ENCODE measurements around the gene HBM. TPM values are rescaled to one million over a fixed set of nuclear protein-coding genes. Genes with fewer than 3 reads are reported as not detected.
"Not testable (repeated sequence)": the region's sequence is repeated elsewhere in the genome, so short reads cannot be mapped to it uniquely, and the experiment has no call there.

HBM gene
- total RNA-seq, 1 experiment from 2014 or later, result not detected

DNA sequence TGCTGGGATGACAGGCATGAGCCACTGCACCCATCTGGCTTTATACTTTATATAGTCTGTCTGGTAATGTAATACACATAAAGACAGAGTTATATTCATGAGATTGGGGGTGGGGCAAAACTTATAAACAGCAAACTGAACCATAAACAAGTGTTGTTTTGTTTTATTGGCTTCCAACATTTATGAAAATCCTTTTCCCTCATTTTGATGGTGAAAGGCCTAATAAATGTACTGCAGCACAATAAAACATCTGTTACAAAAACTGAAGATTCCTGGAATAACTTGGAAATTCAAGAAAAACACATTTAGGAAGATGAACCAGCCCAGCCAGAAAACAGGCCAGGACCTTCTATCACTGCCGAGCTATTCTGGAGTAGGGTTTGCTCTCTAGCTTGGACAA, 43.4 kb upstream of the HBM start:
- H3K4me3 ChIP-seq (ENCODE audit: low read length), result no peak overlapping the region
- H3K4me1 ChIP-seq (ENCODE audit: low read length), result no peaks in the 10 kb centered on the region
- no peak overlapping the region for H2AFZ ChIP-seq (ENCODE audit: low read length)
- H3K9ac ChIP-seq (ENCODE audit: low read length), result no peak overlapping the region
- no peaks in the 10 kb centered on the region for H3K9me3 ChIP-seq (ENCODE audit: low read length)
- DNase-seq, result no peak
- H3K27me3 ChIP-seq (ENCODE audit: low read length), result no peaks in the 10 kb centered on the region
- no peak overlapping the region for H3K4me2 ChIP-seq (ENCODE audit: low read depth, low read length, poor library complexity, severe bottlenecking)
- no peaks in the 10 kb centered on the region for H4K20me1 ChIP-seq (ENCODE audit: insufficient read depth, low read depth, low read length)
- peaks cover 21% of the 10 kb centered on the region for H3K79me2 ChIP-seq (ENCODE audit: low read length)
- H3K36me3 ChIP-seq (ENCODE audit: insufficient read depth, low read length), result peaks cover 3% of the 10 kb centered on the region; the same call in 1 of the 2 replicates
- no peaks in the 10 kb centered on the region for H3K9me2 ChIP-seq (replicated peaks; ENCODE audit: insufficient read depth, low read length)
- no peak overlapping the region for H3K27ac ChIP-seq (ENCODE audit: low read length)

- not testable (repeated sequence) for H3K9ac ChIP-seq (ENCODE audit: low read length); H3K4me3 ChIP-seq (ENCODE audit: low read length); DNase-seq; H3K9me2 ChIP-seq (replicated peaks; ENCODE audit: insufficient read depth, low read length); H3K36me3 ChIP-seq (ENCODE audit: insufficient read depth, low read length); H3K4me2 ChIP-seq (ENCODE audit: low read depth, low read length, poor library complexity, severe bottlenecking); H2AFZ ChIP-seq (ENCODE audit: low read length); H3K27ac ChIP-seq (ENCODE audit: low read length); H3K9me3 ChIP-seq (ENCODE audit: low read length); H3K27me3 ChIP-seq (ENCODE audit: low read length); H4K20me1 ChIP-seq (ENCODE audit: insufficient read depth, low read depth, low read length); H3K4me1 ChIP-seq (ENCODE audit: low read length)
- H3K79me2 ChIP-seq (ENCODE audit: low read length), result peaks cover 28% of the 10 kb centered on the region
These were observed 42.0 kb upstream of the HBM start for GRCh38 chr16:123558-124350.

DNA sequence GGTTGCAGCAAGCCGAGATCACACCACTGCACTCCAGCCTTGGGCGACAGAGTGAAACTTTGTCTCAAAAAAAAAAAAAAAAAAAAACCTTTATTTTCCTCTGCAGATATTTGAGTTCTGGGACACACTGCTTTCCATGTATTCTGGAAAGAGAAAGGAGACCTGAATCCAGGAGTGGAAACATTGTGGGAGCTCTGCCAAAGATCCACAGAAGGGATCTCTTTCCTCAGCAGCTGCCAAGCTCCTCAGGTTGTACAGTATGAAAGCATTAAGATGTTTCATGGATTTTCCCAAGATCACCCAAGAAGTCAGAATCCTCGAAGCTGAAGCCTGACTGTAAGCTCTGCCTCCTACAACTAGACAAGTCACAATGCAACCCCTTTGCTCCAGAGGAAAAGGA, 40.8 kb upstream of the HBM start:
- Histone ChIP-seq H2AFZ (ENCODE audit: low read length) (no peak overlapping the region), H3K9ac (ENCODE audit: low read length) (no peak overlapping the region), H3K27me3 (ENCODE audit: low read length) (no peaks in the 10 kb centered on the region), H4K20me1 (ENCODE audit: insufficient read depth, low read depth, low read length) (no peaks in the 10 kb centered on the region), H3K27ac (ENCODE audit: low read length) (no peak overlapping the region), H3K79me2 (ENCODE audit: low read length) (peaks cover 40% of the 10 kb centered on the region), H3K9me2 (replicated peaks; ENCODE audit: insufficient read depth, low read length) (no peaks in the 10 kb centered on the region), H3K9me3 (ENCODE audit: low read length) (no peaks in the 10 kb centered on the region), H3K4me2 (ENCODE audit: low read depth, low read length, poor library complexity, severe bottlenecking) (no peak overlapping the region), H3K4me3 (ENCODE audit: low read length) (no peak overlapping the region), H3K36me3 (ENCODE audit: insufficient read depth, low read length) (no peaks in the 10 kb centered on the region), H3K4me1 (ENCODE audit: low read length) (no peaks in the 10 kb centered on the region)
- DNase-seq, result no peak

GRCh38 chr16:129075-129474, 36.7 kb upstream of the HBM start:
- no peaks in the 10 kb centered on the region for H3K36me3 ChIP-seq (ENCODE audit: insufficient read depth, low read length)
- no peak overlapping the region for H3K4me2 ChIP-seq (ENCODE audit: low read depth, low read length, poor library complexity, severe bottlenecking)
- H3K4me1 ChIP-seq (ENCODE audit: low read length), result no peaks in the 10 kb centered on the region
- no peak overlapping the region for H3K9ac ChIP-seq (ENCODE audit: low read length)
- no peak overlapping the region for H2AFZ ChIP-seq (ENCODE audit: low read length)
- H3K4me3 ChIP-seq (ENCODE audit: low read length), result no peak overlapping the region
- no peak for DNase-seq
- H3K27me3 ChIP-seq (ENCODE audit: low read length), result no peaks in the 10 kb centered on the region
- H4K20me1 ChIP-seq (ENCODE audit: insufficient read depth, low read depth, low read length), result no peaks in the 10 kb centered on the region
- no peaks in the 10 kb centered on the region for H3K9me3 ChIP-seq (ENCODE audit: low read length)
- H3K9me2 ChIP-seq (replicated peaks; ENCODE audit: insufficient read depth, low read length), result no peaks in the 10 kb centered on the region
- peaks cover 66% of the 10 kb centered on the region for H3K79me2 ChIP-seq (ENCODE audit: low read length)
- no peak overlapping the region for H3K27ac ChIP-seq (ENCODE audit: low read length)

DNA sequence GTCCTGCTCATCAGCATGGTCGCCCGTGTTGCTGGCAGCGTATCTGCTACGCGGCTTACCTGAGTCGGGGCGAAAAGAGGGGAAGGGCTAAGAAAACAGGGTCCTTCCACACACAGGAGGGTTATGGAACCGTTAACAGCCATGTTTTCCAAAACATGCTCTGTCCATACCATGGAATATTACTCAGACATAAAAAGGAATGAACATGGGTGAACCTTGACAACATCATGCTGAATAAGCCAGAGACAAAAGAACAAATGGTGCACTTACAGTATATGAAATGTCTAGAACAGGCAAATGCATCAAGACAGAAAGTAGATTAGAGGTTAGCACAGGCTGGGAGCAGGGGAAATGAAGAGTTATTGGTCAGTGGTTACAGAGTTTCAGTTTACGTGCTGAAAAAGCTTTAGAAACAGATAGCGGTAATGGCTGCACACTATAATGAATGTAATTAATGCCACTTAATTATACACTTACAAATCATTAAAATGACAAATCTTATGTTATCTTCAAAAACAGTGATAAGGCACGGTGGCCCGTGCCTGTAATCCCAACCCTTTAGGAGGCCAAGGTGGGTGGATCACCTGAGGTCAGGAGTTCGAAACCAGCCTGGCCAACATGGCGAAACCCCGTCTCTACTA, 35.1 kb upstream of the HBM start:
- Histone ChIP-seq H3K27me3 (ENCODE audit: low read length) (no peaks in the 10 kb centered on the region), H3K9me3 (ENCODE audit: low read length) (no peaks in the 10 kb centered on the region), H2AFZ (ENCODE audit: low read length) (no peak overlapping the region), H3K4me2 (ENCODE audit: low read depth, low read length, poor library complexity, severe bottlenecking) (no peak overlapping the region), H3K36me3 (ENCODE audit: insufficient read depth, low read length) (no peaks in the 10 kb centered on the region), H3K9ac (ENCODE audit: low read length) (no peak overlapping the region), H3K79me2 (ENCODE audit: low read length) (peaks cover 71% of the 10 kb centered on the region), H3K9me2 (replicated peaks; ENCODE audit: insufficient read depth, low read length) (no peaks in the 10 kb centered on the region), H3K4me3 (ENCODE audit: low read length) (no peak overlapping the region), H3K4me1 (ENCODE audit: low read length) (no peaks in the 10 kb centered on the region), H4K20me1 (ENCODE audit: insufficient read depth, low read depth, low read length) (no peaks in the 10 kb centered on the region), H3K27ac (ENCODE audit: low read length) (no peak overlapping the region)
- DNase-seq, result no peak

DNA sequence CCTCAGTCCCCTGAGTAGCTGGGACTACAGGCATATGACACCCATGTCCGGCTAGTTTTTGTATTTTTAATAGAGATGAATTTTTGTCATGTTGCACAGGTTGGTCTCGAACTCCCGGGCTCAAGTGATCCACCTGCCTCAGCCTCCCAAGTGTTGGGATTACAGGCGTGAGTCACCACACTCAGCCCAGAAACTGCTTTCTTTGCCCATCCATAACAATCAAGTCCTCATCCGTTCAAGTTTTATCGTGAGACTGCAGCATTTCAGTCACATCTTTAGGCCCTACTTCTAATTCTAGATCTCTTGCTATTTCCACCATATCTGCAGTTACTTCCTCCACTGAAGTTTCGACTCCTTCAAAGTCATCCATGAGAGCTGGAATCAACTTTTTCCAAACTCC, 33.7 kb upstream of the HBM start:
- H3K4me1 ChIP-seq (ENCODE audit: low read length), result peaks cover 5% of the 10 kb centered on the region
- H2AFZ ChIP-seq (ENCODE audit: low read length), result no peak overlapping the region
- no peak for DNase-seq
- H3K79me2 ChIP-seq (ENCODE audit: low read length), result peaks cover 82% of the 10 kb centered on the region
- no peak overlapping the region for H3K4me2 ChIP-seq (ENCODE audit: low read depth, low read length, poor library complexity, severe bottlenecking)
- H3K9ac ChIP-seq (ENCODE audit: low read length), result no peak overlapping the region
- no peaks in the 10 kb centered on the region for H4K20me1 ChIP-seq (ENCODE audit: insufficient read depth, low read depth, low read length)
- no peaks in the 10 kb centered on the region for H3K27me3 ChIP-seq (ENCODE audit: low read length)
- no peaks in the 10 kb centered on the region for H3K9me2 ChIP-seq (replicated peaks; ENCODE audit: insufficient read depth, low read length)
- no peak overlapping the region for H3K4me3 ChIP-seq (ENCODE audit: low read length)
- H3K27ac ChIP-seq (ENCODE audit: low read length), result no peak overlapping the region
- H3K36me3 ChIP-seq (ENCODE audit: insufficient read depth, low read length), result no peaks in the 10 kb centered on the region
- no peaks in the 10 kb centered on the region for H3K9me3 ChIP-seq (ENCODE audit: low read length)

GRCh38 chr16:133716-134115, 32.1 kb upstream of the HBM start:
- Histone ChIP-seq H3K79me2 (ENCODE audit: low read length) (peaks cover 85% of the 10 kb centered on the region), H3K27ac (ENCODE audit: low read length) (no peak overlapping the region), H3K27me3 (ENCODE audit: low read length) (no peaks in the 10 kb centered on the region), H3K9me3 (ENCODE audit: low read length) (no peaks in the 10 kb centered on the region), H3K9ac (ENCODE audit: low read length) (no peak overlapping the region), H4K20me1 (ENCODE audit: insufficient read depth, low read depth, low read length) (no peaks in the 10 kb centered on the region), H2AFZ (ENCODE audit: low read length) (no peak overlapping the region), H3K4me2 (ENCODE audit: low read depth, low read length, poor library complexity, severe bottlenecking) (no peak overlapping the region), H3K4me1 (ENCODE audit: low read length) (peaks cover 11% of the 10 kb centered on the region), H3K4me3 (ENCODE audit: low read length) (no peak overlapping the region), H3K9me2 (replicated peaks; ENCODE audit: insufficient read depth, low read length) (no peaks in the 10 kb centered on the region), H3K36me3 (ENCODE audit: insufficient read depth, low read length) (no peaks in the 10 kb centered on the region)
- DNase-seq, result no peak

DNA sequence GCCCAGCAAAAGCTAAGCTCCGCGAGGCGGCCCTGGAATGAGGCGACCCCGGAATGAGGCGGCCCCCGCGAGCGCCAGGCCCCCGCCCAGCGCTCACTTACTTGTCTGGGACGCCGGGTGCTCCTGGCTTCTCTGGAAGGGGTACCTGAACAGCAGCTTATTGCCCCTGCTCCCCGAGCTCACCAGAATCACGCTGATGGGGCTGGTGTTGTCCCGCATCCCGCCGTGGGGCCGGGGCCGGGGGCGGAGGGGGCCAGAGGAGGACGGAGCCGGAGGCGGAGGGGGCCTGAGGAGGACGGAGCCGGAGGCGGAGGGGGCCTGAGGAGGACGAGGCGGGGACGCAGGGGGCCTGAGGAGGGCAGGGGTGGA, 27.7 kb upstream of the HBM start:
- H3K27ac ChIP-seq (ENCODE audit: low read length), result peak overlapping the region; percentile 60
- no peaks in the 10 kb centered on the region for H3K9me3 ChIP-seq (ENCODE audit: low read length)
- no peaks in the 10 kb centered on the region for H4K20me1 ChIP-seq (ENCODE audit: insufficient read depth, low read depth, low read length)
- H3K4me3 ChIP-seq (ENCODE audit: low read length), result peak overlapping the region; percentile 96
- H3K36me3 ChIP-seq (ENCODE audit: insufficient read depth, low read length), result no peaks in the 10 kb centered on the region
- peak overlapping the region; percentile 99 for H3K9ac ChIP-seq (ENCODE audit: low read length)
- no peaks in the 10 kb centered on the region for H3K27me3 ChIP-seq (ENCODE audit: low read length)
- peak overlapping the region; percentile 36; the same call in 1 of the 2 replicates for H2AFZ ChIP-seq (ENCODE audit: low read length)
- peaks cover 16% of the 10 kb centered on the region for H3K4me1 ChIP-seq (ENCODE audit: low read length)
- H3K4me2 ChIP-seq (ENCODE audit: low read depth, low read length, poor library complexity, severe bottlenecking), result peak overlapping the region; percentile 87
- DNase-seq, result peak; percentile 70
- H3K79me2 ChIP-seq (ENCODE audit: low read length), result peaks cover 49% of the 10 kb centered on the region
- H3K9me2 ChIP-seq (replicated peaks; ENCODE audit: insufficient read depth, low read length), result no peaks in the 10 kb centered on the region
